Left lung (tissue), 10 donors: ENCODE measurements around the gene PTK7. TPM values are rescaled to one million over a fixed set of nuclear protein-coding genes. Genes with fewer than 3 reads are reported as not detected.
"Not testable (repeated sequence)": the region's sequence is repeated elsewhere in the genome, so short reads cannot be mapped to it uniquely, and the experiment has no call there.

Source experiments
- ATAC-seq: fragments of 200-7000 bp; cut with Tn5 transposase; one replicate; pipeline ENCODE4 v1.9.1; 2020; ENCODE audit warnings: moderate library complexity
- DNase-seq, 4 donors: peaks; one replicate each; pipeline ENCODE4 v3.0.0-alpha.2; 2013 to 2020
- H3K27ac ChIP-seq, 2 donors: fragments of 200-600 bp; sonication (generic) in 1 of 2; one replicate each; pipeline versions ENCODE4 v1.5.0 to v1.8.0; 2020 to 2021
- H3K27me3 ChIP-seq, 2 donors: fragments of 200-600 bp; sonication (generic) in 1 of 2; one replicate each; pipeline versions ENCODE4 v1.5.0 to v1.8.0; 2020 to 2021
- H3K36me3 ChIP-seq, 2 donors: fragments of 200-600 bp; sonication (generic) in 1 of 2; one replicate each; pipeline versions ENCODE4 v1.5.0 to v1.8.0; 2020 to 2021
- H3K4me1 ChIP-seq, 2 donors: fragments of 200-600 bp; one replicate each; pipeline ENCODE4 v1.8.0; 2021
- H3K4me3 ChIP-seq, 2 donors: fragments of 200-600 bp; sonication (generic) in 1 of 2; one replicate each; pipeline versions ENCODE4 v1.5.0 to v1.8.0; 2020 to 2021; ENCODE audit warnings: mild to moderate bottlenecking in 1 of 2
- H3K9me3 ChIP-seq, 2 donors: fragments of 200-600 bp; sonication (generic) in 1 of 2; one replicate each; pipeline versions ENCODE4 v1.5.0 to v1.8.0; 2020 to 2021
- CTCF ChIP-seq, 2 donors: fragments of 200-600 bp; sonication (generic) in 1 of 2; IDR thresholded peaks; one replicate each; pipeline versions ENCODE4 v1.5.0 to v1.8.0; 2021; ENCODE audit warnings: antibody characterized with exemption in 2 of 2
- intact Hi-C, 2 donors: fragments of 100-400 bp; cut with DNase I; formaldehyde crosslinking; loops; one replicate each; pipeline versions ENCODE4 v1.11.2 to v1.14.2; 2022
- polyA plus RNA-seq, 6 donors: library from polyadenylated mRNA; unstranded; fragments of 120-200 nt; gene quantifications; one replicate each; pipeline ENCODE4 v1.2.1, GENCODE V29; 2013; ENCODE audit not compliant: insufficient read length in 6 of 6
- total RNA-seq, 2 donors: library from RNA; stranded (reverse); fragmentation: NEBNext Ultra II Directional; extraction: Animal tissue kit (Norgen Biotek cat#: 25700); gene quantifications; one replicate each; pipeline ENCODE4 v1.2.1, GENCODE V29; 2021
- donor health status: DM: no; HTN: yes; CAD: no.
- donor health status: DM: no; HTN: no; CAD: no.

PTK7 gene
- total and polyA plus RNA-seq, 8 donors: 89.2 to 312 (median 284) TPM

GRCh38 chr6:43077333-43077809 is 1.3 kb downstream of the PTK7 start:
- H3K4me3 ChIP-seq: peak overlapping the region; percentile 63 to 85
- H3K9me3 ChIP-seq: no peaks in the 10 kb centered on the region
- ATAC-seq: peak; percentile 21
- no peak for TF ChIP-seq CTCF (IDR thresholded peaks at IDR 0.05)
- intact Hi-C loops: loop anchor here in 1 of 2 donors (10.0 kb wide), 1 partner anchor 47 kb away; no protein-coding TSS in a partner anchor
- peak overlapping the region; percentile 69 to 72 for H3K27ac ChIP-seq
- H3K36me3 ChIP-seq: peaks cover 0 to 12% of the 10 kb centered on the region in 2 donors
- peaks cover 0 to 31% of the 10 kb centered on the region in 2 donors for H3K27me3 ChIP-seq
- H3K4me1 ChIP-seq: peaks cover 11 to 19% of the 10 kb centered on the region in 2 donors
- no peak for DNase-seq

GRCh38 chr6:43077981-43078511 is 1.9 kb downstream of the PTK7 start:
- no peaks in the 10 kb centered on the region for H3K9me3 ChIP-seq
- TF ChIP-seq CTCF (IDR thresholded peaks at IDR 0.05): no peak
- intact Hi-C loops: loop anchor here in 1 of 2 donors (10.0 kb wide), 1 partner anchor 47 kb away; no protein-coding TSS in a partner anchor
- peaks cover 12 to 19% of the 10 kb centered on the region in 2 donors for H3K4me1 ChIP-seq
- H3K36me3 ChIP-seq: peaks cover 0 to 7% of the 10 kb centered on the region in 2 donors
- H3K27me3 ChIP-seq: peaks cover 0 to 31% of the 10 kb centered on the region in 2 donors
- DNase-seq (no peak), ATAC-seq (no peak)
- peak overlapping the region in 1 of 2 donors; percentile 19 for H3K27ac ChIP-seq
- peak overlapping the region; percentile 63 to 85 for H3K4me3 ChIP-seq

- H3K27me3 ChIP-seq: peaks cover 0 to 31% of the 10 kb centered on the region in 2 donors
- H3K4me1 ChIP-seq: peaks cover 12 to 19% of the 10 kb centered on the region in 2 donors
- DNase-seq (no peak), ATAC-seq (no peak)
- H3K27ac ChIP-seq: no peak overlapping the region
- intact Hi-C loops: loop anchor here in 1 of 2 donors (10.0 kb wide), 1 partner anchor 46 kb away; no protein-coding TSS in a partner anchor
- peaks cover 0 to 2% of the 10 kb centered on the region in 2 donors for H3K36me3 ChIP-seq
- no peak for TF ChIP-seq CTCF (IDR thresholded peaks at IDR 0.05)
- no peak overlapping the region for H3K4me3 ChIP-seq
- no peaks in the 10 kb centered on the region for H3K9me3 ChIP-seq
These were observed 2.6 kb downstream of the PTK7 start for GRCh38 chr6:43078691-43079090.

GRCh38 chr6:43081043-43081442 is 4.9 kb downstream of the PTK7 start:
- no peaks in the 10 kb centered on the region for H3K36me3 ChIP-seq
- intact Hi-C loops: no loop called here
- peaks cover 0 to 22% of the 10 kb centered on the region in 2 donors for H3K27me3 ChIP-seq
- H3K27ac ChIP-seq: no peak overlapping the region
- H3K9me3 ChIP-seq: no peaks in the 10 kb centered on the region
- DNase-seq (no peak), ATAC-seq (no peak)
- peaks cover 9 to 12% of the 10 kb centered on the region in 2 donors for H3K4me1 ChIP-seq
- TF ChIP-seq CTCF (IDR thresholded peaks at IDR 0.05): no peak
- H3K4me3 ChIP-seq: no peak overlapping the region

DNA sequence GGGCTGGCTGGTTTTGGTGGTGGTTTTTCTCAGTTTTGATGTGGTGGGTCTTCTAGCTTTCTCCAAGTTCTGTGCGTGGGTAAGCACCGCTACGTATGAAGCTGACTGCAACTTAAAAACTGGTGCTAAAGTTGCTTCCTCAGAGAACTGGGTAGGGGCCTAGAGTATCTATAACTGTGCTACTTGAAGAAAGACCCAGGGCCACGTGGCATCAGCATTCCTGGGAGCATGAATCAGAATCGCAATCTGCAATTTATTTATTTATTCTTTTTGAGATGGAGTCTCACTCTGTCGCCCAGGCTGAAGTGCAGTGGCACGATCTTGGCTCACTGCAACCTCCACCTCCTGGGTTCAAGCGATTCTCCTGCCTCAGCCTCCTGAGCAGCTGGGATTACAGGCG is 5.8 kb downstream of the PTK7 start:
- H3K36me3 ChIP-seq, H3K27ac ChIP-seq, H3K4me1 ChIP-seq, H3K9me3 ChIP-seq, H3K4me3 ChIP-seq, DNase-seq, intact Hi-C loops: not testable (repeated sequence)
- peak; percentile 16 for ATAC-seq
- peaks cover 0 to 13% of the 10 kb centered on the region in 2 donors for H3K27me3 ChIP-seq
